ENCODE data around the gene MAZ.

The MAZ gene

DNA sequence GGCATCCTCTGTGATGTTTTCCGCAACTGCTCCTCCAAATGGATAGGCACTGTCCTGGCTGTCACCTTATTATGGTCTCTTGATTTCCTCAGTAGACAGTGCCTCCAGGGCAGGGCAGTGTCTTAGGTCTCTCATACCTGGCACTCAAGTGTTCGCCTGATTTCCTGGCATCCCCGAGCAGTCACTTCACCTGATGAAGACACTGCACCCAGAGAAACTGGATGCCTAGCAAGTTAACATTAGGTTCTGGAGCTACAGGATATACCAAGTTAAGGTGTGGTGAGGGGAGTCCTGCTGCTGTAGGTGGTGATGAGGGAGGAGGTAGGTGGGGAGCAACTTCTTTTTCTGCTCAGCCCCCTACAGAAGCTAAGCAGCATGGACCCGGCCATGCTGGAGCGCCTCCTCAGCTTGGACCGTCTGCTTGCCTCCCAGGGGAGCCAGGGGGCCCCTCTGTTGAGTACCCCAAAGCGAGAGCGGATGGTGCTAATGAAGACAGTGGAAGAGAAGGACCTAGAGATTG is 3.9 kb upstream of the MAZ start:
- no peak overlapping the region for H3K4me3 ChIP-seq (ENCODE audit: low read depth, low read length)
- TF ChIP-seq, protein P1, sequence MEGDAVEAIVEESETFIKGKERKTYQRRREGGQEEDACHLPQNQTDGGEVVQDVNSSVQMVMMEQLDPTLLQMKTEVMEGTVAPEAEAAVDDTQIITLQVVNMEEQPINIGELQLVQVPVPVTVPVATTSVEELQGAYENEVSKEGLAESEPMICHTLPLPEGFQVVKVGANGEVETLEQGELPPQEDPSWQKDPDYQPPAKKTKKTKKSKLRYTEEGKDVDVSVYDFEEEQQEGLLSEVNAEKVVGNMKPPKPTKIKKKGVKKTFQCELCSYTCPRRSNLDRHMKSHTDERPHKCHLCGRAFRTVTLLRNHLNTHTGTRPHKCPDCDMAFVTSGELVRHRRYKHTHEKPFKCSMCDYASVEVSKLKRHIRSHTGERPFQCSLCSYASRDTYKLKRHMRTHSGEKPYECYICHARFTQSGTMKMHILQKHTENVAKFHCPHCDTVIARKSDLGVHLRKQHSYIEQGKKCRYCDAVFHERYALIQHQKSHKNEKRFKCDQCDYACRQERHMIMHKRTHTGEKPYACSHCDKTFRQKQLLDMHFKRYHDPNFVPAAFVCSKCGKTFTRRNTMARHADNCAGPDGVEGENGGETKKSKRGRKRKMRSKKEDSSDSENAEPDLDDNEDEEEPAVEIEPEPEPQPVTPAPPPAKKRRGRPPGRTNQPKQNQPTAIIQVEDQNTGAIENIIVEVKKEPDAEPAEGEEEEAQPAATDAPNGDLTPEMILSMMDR (IDR thresholded peaks at IDR 0.05; ENCODE audit: low read depth, low read length, missing control alignments): no peak
- no peak for DNase-seq (ENCODE audit: low read depth)

DNA sequence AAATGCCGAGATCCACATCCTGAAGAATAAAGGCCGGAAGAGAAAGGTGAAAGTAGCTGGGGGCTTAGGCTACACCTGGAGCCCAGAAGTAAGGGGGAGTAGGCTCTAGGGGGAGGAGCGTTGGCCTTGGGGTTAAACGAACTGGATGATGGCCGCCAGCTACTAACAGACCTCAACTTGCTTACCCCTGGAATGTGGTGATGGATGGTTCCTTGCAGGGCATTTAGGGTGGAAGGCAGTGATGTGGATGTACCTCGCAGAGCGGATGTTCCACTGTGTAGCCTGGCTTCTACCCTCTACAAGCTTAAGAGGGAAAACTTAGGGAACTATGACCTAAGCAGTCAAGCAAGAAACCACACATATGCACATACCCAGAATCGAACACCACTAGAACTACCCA is 2.3 kb upstream of the MAZ start:
- H3K4me3 ChIP-seq (ENCODE audit: low read depth, low read length): no peak overlapping the region
- DNase-seq (ENCODE audit: low read depth): no peak
- TF ChIP-seq, protein P1 (IDR thresholded peaks at IDR 0.05; ENCODE audit: low read depth, low read length, missing control alignments): no peak

DNA sequence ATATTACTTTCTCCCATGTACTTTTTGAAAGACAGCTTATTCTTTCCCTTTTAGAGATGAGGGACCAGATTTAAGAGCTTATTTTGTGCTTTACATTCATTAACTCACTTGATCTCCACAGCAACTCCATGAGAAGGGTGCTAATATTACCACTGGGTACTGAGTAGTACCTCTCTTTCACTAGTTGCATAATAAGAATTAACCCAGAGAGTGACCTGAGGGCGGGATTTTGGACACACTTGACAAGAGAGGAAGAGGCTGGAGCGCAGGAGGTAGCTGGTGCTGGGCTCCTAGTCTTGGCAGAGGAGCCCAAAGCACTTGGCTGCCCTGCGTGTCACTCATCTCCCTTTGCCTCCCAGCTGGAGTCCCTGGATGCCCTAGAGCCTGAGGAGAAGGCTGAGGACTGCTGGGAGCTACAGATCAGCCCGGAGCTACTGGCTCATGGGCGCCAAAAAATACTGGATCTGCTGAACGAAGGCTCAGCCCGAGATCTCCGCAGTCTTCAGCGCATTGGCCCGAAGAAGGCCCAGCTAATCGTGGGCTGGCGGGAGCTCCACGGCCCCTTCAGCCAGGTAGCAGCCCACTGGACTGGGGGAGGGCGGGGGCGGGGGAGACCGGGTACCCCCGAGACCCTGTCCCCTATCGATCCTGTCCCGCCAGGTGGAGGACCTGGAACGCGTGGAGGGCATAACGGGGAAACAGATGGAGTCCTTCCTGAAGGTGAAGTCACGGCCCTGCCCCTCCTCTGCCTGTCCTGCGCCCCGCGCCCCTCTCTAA is 1.7 kb upstream of the MAZ start:
- DNase-seq (ENCODE audit: low read depth): no peak
- TF ChIP-seq, protein P1 (IDR thresholded peaks at IDR 0.05; ENCODE audit: low read depth, low read length, missing control alignments): no peak
- peak overlapping the region; percentile 78 for H3K4me3 ChIP-seq (ENCODE audit: low read depth, low read length)

DNA sequence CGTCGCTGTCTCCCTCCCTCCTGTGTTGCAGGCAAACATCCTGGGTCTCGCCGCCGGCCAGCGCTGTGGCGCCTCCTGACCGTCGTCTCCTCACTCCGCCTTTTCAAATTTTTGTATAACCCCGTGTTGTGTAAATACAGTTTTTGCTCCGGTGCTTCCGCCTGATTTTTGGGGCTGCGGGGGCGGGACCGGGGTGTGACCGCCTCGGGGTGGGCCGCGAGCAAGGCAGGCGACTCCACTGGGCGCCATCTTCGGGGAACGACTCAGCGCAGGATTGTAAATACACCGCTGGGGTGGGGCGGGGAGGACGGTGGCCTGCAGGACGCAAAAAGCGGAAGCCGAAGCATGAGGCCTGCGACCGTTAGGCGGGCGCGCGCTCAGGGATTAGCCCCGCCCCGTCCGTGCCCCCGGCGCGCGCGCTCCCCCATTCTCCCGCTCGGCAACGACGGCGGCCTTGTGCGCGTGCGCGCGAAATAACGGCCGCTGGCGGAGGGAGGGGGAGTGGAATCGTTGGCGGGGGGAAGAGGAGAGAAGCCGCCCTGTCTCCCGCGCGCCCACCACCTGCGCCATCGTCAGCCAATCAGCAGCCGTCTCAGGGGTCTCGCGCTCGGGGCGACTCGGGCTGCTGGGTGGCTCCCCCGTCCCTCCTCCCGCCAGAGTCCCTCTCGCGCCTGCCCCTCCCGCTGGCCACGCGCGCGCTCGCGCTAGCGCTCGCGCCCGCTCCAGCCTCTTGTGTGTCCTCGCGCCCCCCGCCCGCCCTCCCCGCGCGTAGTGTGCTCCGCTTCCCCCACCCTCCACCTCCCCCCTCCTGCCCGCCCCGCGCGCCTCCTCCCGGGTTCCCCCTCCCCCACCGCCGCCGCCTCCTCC is 864 bp upstream of the MAZ start:
- DNase-seq (ENCODE audit: low read depth): peak; percentile 92
- H3K4me3 ChIP-seq (ENCODE audit: low read depth, low read length): peak overlapping the region; percentile 78
- TF ChIP-seq, protein P1 (IDR thresholded peaks at IDR 0.05; ENCODE audit: low read depth, low read length, missing control alignments): no peak

DNA sequence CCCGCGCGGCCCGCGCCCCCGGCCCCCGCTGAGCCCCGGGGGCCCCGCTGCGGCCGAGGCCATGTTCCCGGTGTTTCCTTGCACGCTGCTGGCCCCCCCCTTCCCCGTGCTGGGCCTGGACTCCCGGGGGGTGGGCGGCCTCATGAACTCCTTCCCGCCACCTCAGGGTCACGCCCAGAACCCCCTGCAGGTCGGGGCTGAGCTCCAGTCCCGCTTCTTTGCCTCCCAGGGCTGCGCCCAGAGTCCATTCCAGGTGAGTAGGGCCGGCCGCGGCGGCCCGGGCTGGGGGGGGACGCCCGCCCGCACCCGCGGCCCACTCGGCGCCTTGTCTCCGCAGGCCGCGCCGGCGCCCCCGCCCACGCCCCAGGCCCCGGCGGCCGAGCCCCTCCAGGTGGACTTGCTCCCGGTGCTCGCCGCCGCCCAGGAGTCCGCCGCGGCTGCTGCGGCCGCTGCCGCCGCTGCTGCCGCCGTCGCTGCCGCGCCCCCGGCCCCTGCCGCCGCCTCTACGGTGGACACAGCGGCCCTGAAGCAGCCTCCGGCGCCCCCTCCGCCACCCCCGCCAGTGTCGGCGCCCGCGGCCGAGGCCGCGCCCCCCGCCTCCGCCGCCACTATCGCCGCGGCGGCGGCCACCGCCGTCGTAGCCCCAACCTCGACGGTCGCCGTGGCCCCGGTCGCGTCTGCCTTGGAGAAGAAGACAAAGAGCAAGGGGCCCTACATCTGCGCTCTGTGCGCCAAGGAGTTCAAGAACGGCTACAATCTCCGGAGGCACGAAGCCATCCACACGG is 504 bp downstream of the MAZ start:
- H3K4me3 ChIP-seq (ENCODE audit: low read depth, low read length): peak overlapping the region; percentile 89
- TF ChIP-seq, protein P1 (IDR thresholded peaks at IDR 0.05; ENCODE audit: low read depth, low read length, missing control alignments): no peak
- DNase-seq (ENCODE audit: low read depth): no peak

DNA sequence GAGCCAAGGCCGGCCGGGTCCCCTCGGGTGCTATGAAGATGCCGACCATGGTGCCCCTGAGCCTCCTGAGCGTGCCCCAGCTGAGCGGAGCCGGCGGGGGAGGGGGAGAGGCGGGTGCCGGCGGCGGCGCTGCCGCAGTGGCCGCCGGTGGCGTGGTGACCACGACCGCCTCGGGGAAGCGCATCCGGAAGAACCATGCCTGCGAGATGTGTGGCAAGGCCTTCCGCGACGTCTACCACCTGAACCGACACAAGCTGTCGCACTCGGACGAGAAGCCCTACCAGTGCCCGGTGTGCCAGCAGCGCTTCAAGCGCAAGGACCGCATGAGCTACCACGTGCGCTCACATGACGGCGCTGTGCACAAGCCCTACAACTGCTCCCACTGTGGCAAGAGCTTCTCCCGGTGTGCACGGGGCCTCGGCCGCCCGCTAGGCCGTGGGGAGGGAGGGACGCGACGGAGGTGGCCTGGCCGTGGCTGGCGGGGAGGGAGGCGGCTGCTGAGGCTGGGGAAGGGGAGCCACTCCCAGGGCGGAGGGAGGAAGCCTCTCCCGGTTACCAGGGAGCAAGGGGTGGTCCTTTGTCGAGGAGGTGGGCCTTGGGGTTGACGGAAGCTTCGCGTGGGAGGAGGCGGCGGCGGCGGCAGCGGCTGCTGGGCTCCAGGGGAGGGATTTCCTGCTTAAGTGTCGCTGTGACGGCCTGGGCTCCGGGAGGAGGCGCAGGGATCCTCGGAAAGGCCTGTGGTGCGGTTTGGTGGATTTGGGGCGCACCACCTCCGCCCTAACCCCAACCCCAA is 1.3 kb downstream of the MAZ start:
- DNase-seq (ENCODE audit: low read depth): peak; percentile 74
- TF ChIP-seq, protein P1 (IDR thresholded peaks at IDR 0.05; ENCODE audit: low read depth, low read length, missing control alignments): peak; percentile 83
- peak overlapping the region; percentile 89 for H3K4me3 ChIP-seq (ENCODE audit: low read depth, low read length)

All from GM12864 (cell line).